SK-N-SH treated with all-trans-retinoic acid at 6 μM for 48 hours (cell line): ENCODE measurements around the gene PSD.
A peak's percentile ranks its signal among the peaks of the same experiment; 100 is the strongest.

Experiments
- ATAC-seq: fragments of 200-7000 bp; cut with Tn5 transposase; 3 replicates; pipeline ENCODE4 v1.9.1; 2020; ENCODE audit warnings: mild to moderate bottlenecking, moderate library complexity
- ARNTL ChIP-seq: fragments of 450-650 bp; formaldehyde crosslinking; IDR thresholded peaks from 2 replicates; pipeline ENCODE4 v1.5.0; 2020; ENCODE audit warnings: low read depth, mild to moderate bottlenecking, moderate library complexity, borderline replicate concordance
- BACH2 ChIP-seq: fragments of 250-450 bp; sonication (Bioruptor Pico); IDR thresholded peaks from 2 replicates; pipeline ENCODE4 v1.9.0; 2021; ENCODE audit warnings: mild to moderate bottlenecking, borderline replicate concordance
- CREB5 ChIP-seq: fragments of 250-450 bp; sonication (Bioruptor Pico); IDR thresholded peaks from 2 replicates; pipeline ENCODE4 v1.5.1; 2020; ENCODE audit warnings: low read depth, mild to moderate bottlenecking, moderate library complexity
- CSDC2 ChIP-seq: fragments of 250-450 bp; sonication (Bioruptor Pico); IDR thresholded peaks from 2 replicates; pipeline ENCODE4 v1.5.0; 2020; ENCODE audit warnings: mild to moderate bottlenecking, moderate library complexity
- CSRNP3 ChIP-seq: fragments of 250-450 bp; sonication (Bioruptor Pico); IDR thresholded peaks from 2 replicates; pipeline ENCODE4 v1.5.1; 2021; ENCODE audit warnings: mild to moderate bottlenecking, moderate library complexity
- ESRRG ChIP-seq: fragments of 250-450 bp; sonication (Bioruptor Pico); IDR thresholded peaks from 2 replicates; pipeline ENCODE4 v1.6.1; 2021; ENCODE audit warnings: mild to moderate bottlenecking
- GLIS3 ChIP-seq: fragments of 250-450 bp; sonication (Bioruptor Pico); IDR thresholded peaks from 2 replicates; pipeline ENCODE4 v1.5.0; 2020; ENCODE audit warnings: mild to moderate bottlenecking, moderate library complexity
- ISL1 ChIP-seq: fragments of 250-450 bp; sonication (Bioruptor Pico); IDR thresholded peaks from 2 replicates; pipeline ENCODE4 v2.1.2; 2022; ENCODE audit warnings: mild to moderate bottlenecking, moderate library complexity
- PATZ1 ChIP-seq: fragments of 250-450 bp; sonication (Bioruptor Pico); IDR thresholded peaks from 2 replicates; pipeline ENCODE4 v1.8.0; 2020; ENCODE audit warnings: mild to moderate bottlenecking, moderate library complexity, borderline replicate concordance
- PPARA ChIP-seq: fragments of 250-450 bp; sonication (Bioruptor Pico); IDR thresholded peaks from 2 replicates; pipeline ENCODE4 v1.5.0; 2020; ENCODE audit warnings: mild to moderate bottlenecking, borderline replicate concordance
- RARB ChIP-seq: fragments of 250-450 bp; sonication (Bioruptor Pico); IDR thresholded peaks from 2 replicates; pipeline ENCODE4 v1.8.0; 2021; ENCODE audit warnings: mild to moderate bottlenecking, moderate library complexity
- SNAI2 ChIP-seq: fragments of 250-450 bp; sonication (Bioruptor Pico); IDR thresholded peaks from 2 replicates; pipeline ENCODE4 v1.5.0; 2020; ENCODE audit warnings: mild to moderate bottlenecking, moderate library complexity
- TOX ChIP-seq: fragments of 250-450 bp; sonication (Bioruptor Pico); IDR thresholded peaks from 2 replicates; pipeline ENCODE4 v1.8.0; 2021; ENCODE audit warnings: mild to moderate bottlenecking, moderate library complexity, borderline replicate concordance
- TSHZ2 ChIP-seq: fragments of 250-450 bp; sonication (Bioruptor Pico); IDR thresholded peaks from 2 replicates; pipeline ENCODE4 v1.5.0; 2020; ENCODE audit warnings: mild to moderate bottlenecking, moderate library complexity
- ZC3H10 ChIP-seq: fragments of 250-450 bp; sonication (Bioruptor Pico); IDR thresholded peaks from 2 replicates; pipeline ENCODE4 v1.5.1; 2021; ENCODE audit warnings: mild to moderate bottlenecking, moderate library complexity
- ZFP3 ChIP-seq: fragments of 250-450 bp; sonication (Bioruptor Pico); IDR thresholded peaks from 2 replicates; pipeline ENCODE4 v1.5.0; 2020; ENCODE audit warnings: mild to moderate bottlenecking, moderate library complexity
- ZFP30 ChIP-seq: fragments of 450-650 bp; formaldehyde crosslinking; IDR thresholded peaks from 2 replicates; pipeline ENCODE4 v1.5.0; 2022; ENCODE audit warnings: mild to moderate bottlenecking, moderate library complexity
- ZNF565 ChIP-seq: fragments of 450-650 bp; formaldehyde crosslinking; conservative IDR thresholded peaks from 2 replicates; pipeline ENCODE4 v1.5.0; 2020; ENCODE audit warnings: low read depth, mild to moderate bottlenecking, moderate library complexity
- ZNF70 ChIP-seq: fragments of 450-650 bp; formaldehyde crosslinking; IDR thresholded peaks from 2 replicates; pipeline ENCODE4 v1.5.0; 2020; ENCODE audit warnings: mild to moderate bottlenecking, moderate library complexity

Gene PSD

GRCh38 chr10:102394079-102394800, 24.3 kb downstream of the PSD start:
- peak; percentile 90 for ATAC-seq
- TF ChIP-seq ZNF70 (CRISPR knock-in tag) (no peak), SNAI2 (CRISPR knock-in tag) (no peak), RARB (CRISPR knock-in tag) (no peak), PATZ1 (CRISPR knock-in tag) (peak; percentile 99), CSDC2 (no peak)

- peak; percentile 83 for ATAC-seq
- TF ChIP-seq BACH2 (CRISPR knock-in tag) (no peak), GLIS3 (no peak), CREB5 (CRISPR knock-in tag) (no peak), ZC3H10 (no peak)
- TF ChIP-seq, all 23 proteins: peak for 0
These were observed 25.0 kb downstream of the PSD start for GRCh38 chr10:102393411-102394078.

- TF ChIP-seq ARNTL (CRISPR knock-in tag) = no peak
- no peak for TF ChIP-seq ESRRG
- no peak for TF ChIP-seq ZNF70 (CRISPR knock-in tag)
- no peak for TF ChIP-seq TOX (CRISPR knock-in tag)
- TF ChIP-seq SNAI2 (CRISPR knock-in tag) = no peak
- TF ChIP-seq CSRNP3 (CRISPR knock-in tag) = no peak
- ATAC-seq = no peak
These were observed 26.3 kb downstream of the PSD start for GRCh38 chr10:102392306-102392705.

GRCh38 chr10:102389894-102390293, 28.7 kb downstream of the PSD start:
- no peak for TF ChIP-seq ZNF70 (CRISPR knock-in tag)
- TF ChIP-seq PPARA = no peak
- no peak for TF ChIP-seq TSHZ2 (CRISPR knock-in tag)
- no peak for TF ChIP-seq ESRRG
- TF ChIP-seq RARB (CRISPR knock-in tag) = no peak
- TF ChIP-seq CREB5 (CRISPR knock-in tag) = no peak
- no peak for TF ChIP-seq ZNF565
- TF ChIP-seq ZFP30 = no peak
- TF ChIP-seq SNAI2 (CRISPR knock-in tag) = no peak
- TF ChIP-seq ZFP3 (CRISPR knock-in tag) = no peak
- no peak for TF ChIP-seq CSRNP3 (CRISPR knock-in tag)
- no peak for TF ChIP-seq ISL1 (CRISPR knock-in tag)
- no peak for TF ChIP-seq GLIS3
- ATAC-seq = no peak
